Erythroblast (primary cell): ENCODE measurements around the gene ARGLU1.

Experiments
- GATA1 ChIP-seq: IDR thresholded peaks from 2 replicates; pipeline ENCODE4 v1.6.1; 2011; ENCODE audit warnings: low read depth, mild to moderate bottlenecking, control low read depth, low read length, moderate library complexity
- POLR2A ChIP-seq: IDR thresholded peaks from 2 replicates; pipeline ENCODE4 v1.6.1; 2011; ENCODE audit warnings: mild to moderate bottlenecking, low read length

GRCh38 chr13:106527826-106528225 is 40.1 kb downstream of the ARGLU1 start:
- no peak for TF ChIP-seq GATA1
- no peak for TF ChIP-seq POLR2A
